GM18951 (cell line): ENCODE data around the gene VTCN1.
"Not testable (repeated sequence)": the region's sequence is repeated elsewhere in the genome, so short reads cannot be mapped to it uniquely, and the experiment has no call there.

ENCODE experiments used
- POLR2A ChIP-seq: IDR thresholded peaks from 4 replicates; pipeline ENCODE4 v1.6.1; 2011; ENCODE audit warnings: mild to moderate bottlenecking; ENCODE audit not compliant: insufficient read length, insufficient read depth; ENCODE audit errors: extremely low read depth
- in situ Hi-C: fragments of 300-500 bp; cut with MboI; formaldehyde crosslinking; loops from one replicate; pipeline ENCODE4 v1.12.0; 2022; ENCODE audit warnings: low sequenced_read_pairs, mixed read lengths, inconsistent platforms; ENCODE audit not compliant: unreplicated experiment

The VTCN1 gene, protein sequence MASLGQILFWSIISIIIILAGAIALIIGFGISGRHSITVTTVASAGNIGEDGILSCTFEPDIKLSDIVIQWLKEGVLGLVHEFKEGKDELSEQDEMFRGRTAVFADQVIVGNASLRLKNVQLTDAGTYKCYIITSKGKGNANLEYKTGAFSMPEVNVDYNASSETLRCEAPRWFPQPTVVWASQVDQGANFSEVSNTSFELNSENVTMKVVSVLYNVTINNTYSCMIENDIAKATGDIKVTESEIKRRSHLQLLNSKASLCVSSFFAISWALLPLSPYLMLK

DNA sequence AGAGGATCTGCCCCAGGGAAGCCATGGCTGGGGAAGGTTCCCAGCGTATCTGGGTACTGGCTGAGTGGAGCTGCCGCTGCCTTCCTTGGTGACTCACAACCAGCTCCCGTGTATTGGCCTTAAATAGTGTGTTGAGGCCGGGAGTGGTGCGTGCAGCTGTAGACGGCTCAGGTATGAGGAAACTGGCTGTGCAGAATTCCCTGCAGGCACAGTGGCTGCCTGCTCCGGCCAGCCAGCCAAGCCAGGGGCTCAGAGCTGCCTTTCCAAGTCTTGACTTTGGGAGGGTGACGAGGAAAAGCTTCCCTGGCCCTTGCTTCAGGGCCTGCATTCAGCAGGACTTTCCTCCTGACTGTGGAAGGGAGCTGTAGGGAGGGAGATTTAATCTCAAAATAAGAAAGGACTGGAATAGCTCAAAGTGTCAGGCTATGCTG, at the start of gene VTCN1:
TSS of gene VTCN1 (minus strand) at position 97 of the 431 bp plus-strand sequence. CDS start at position 25, 72 bp downstream.
- TF ChIP-seq POLR2A: no peak
- in situ Hi-C loops: no loop called here

DNA sequence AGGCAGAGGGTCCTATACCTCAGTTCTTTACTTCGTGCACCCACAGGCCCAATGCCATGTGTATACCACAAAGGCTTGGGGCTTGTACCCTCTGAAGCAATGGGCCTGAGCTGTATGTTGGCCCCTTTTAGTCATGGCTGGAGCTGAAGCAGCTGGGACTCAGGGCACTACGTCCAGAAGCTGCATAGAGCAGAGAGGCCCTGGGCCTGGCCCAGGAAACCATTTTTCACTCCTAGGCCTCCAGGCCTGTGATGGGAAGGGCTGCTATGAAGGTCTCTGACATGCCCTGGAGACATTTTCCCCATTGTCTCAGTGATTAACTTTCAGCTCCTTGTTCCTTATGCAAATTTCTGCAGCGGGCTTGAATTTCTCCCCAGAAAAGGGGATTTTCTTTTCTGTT, 48.1 kb upstream of the VTCN1 start:
- no peak for TF ChIP-seq POLR2A
- in situ Hi-C loops: no loop called here

DNA sequence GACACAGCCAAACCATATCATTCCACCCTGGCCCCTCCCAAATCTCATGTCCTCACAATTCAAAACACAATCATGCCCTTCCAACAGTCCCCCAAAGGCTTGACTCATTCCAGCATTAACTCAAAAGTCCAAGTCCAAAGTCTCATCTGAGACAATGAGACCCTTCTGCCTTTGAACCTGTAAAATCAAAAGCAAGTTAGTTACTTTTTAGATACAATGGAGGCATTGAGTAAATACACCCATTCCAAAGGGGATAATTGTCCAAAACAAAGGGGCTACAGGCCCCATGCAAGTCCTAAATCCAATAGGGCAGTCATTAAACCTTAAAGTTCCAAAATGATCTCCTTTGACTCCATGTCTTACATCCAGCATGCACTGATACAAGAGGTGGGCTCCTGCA, 47.3 kb upstream of the VTCN1 start:
- in situ Hi-C loops: not testable (repeated sequence)

DNA sequence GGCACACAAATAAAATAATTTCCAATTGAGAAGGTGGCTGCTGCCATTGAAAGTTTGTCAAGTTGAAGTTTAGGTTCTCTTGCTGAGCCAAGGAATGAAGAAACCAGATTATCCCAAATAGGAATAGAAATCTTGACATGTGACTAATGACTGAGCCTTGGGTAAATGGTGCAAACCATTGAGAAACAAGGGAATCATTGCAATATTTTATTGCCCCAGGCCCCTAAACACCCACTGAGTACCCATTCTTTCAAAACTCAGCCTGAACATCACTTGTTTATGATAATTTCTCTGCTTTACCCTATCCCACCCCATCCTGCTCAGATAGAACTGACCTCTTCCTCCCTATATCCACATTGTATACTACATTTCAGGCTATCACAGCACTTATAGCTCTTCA, 46.6 kb upstream of the VTCN1 start:
- in situ Hi-C loops: no loop called here

DNA sequence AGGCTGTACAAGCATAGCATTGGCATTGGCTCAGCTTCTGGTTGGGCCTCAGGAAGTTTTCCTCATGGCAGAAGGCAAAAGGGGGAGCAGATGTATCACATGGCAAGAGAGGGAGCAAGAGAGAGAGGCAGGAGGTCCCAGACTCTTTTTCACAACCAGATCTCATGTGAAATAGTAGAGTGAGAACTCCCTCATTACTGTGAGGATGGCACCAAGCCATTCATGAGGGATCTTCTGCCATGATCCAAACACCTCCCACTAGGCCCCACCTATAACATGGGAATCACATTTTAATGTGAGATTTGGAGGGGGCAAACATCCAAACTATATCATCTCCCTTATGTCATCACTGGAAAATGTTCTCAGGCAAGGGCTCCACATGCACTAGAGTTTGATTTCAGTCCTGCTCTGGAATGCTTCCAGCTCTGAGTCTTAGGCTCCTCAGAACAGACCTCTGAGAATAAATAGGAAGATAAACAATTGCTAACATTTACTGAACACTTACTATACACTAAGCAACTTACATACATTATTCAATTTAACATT, 39.4 kb upstream of the VTCN1 start:
- in situ Hi-C loops: no loop called here
- TF ChIP-seq POLR2A: no peak

More for the DNA sequence above, 46.6 kb upstream of the VTCN1 start:
- TF ChIP-seq POLR2A: no peak

DNA sequence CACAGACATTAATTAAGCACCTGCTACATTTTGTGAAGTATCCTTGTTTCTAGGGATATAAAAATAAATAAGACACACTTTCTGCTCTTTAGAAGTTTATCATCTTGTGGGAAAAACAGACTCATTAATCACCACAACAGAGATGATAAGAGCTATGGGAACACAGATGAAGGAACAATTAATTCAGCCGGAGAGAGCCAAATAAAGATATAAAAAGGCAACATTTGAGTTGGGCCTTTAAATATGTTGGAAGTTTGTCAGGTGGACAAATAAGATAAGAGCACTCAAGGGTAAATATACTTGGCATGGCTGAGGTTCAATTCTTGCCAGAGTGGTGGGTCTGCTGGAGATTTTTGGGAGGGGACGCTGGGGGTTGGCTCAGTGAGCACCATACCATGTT, 34.2 kb upstream of the VTCN1 start:
- TF ChIP-seq POLR2A: no peak
- in situ Hi-C loops: no loop called here

DNA sequence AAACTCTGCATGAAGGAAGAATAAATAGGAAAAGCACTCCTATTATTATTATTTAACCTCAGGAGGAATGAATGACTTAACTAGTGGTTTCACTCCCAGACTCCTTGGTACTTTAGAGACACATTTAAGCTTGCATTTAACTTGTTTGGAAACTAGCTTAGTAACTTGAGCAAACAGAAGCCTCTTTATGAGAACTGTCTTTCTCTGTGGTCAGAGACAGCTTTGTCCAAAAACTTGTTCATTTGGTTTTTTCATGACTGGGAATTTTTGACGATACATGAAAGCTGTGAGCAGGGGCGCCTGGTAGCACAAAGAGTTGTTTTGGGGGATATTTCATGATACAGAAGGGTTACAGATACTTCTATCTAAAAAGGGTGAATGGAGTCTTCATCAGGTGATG, 33.6 kb upstream of the VTCN1 start:
- TF ChIP-seq POLR2A: no peak
- in situ Hi-C loops: no loop called here

DNA sequence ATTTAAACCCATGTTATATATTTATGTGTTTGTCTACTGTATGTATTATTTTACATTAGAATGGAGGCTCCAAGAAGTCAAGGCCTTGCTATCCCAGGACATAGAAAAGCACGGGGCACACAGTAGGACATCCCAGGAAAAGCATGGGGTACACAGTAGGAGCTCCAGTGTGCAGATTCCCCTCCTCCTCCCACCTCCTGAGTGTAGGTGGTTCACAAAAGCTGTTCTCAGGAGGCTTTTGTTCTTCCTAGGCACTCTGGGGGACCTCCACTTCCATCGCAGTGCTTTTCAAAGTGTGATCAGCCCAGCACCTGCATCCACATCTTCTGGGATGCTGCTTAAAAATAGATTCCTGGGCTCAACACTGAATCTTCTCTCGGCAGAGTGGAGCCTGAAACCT, 30.8 kb upstream of the VTCN1 start:
- in situ Hi-C loops: no loop called here
- no peak for TF ChIP-seq POLR2A

DNA sequence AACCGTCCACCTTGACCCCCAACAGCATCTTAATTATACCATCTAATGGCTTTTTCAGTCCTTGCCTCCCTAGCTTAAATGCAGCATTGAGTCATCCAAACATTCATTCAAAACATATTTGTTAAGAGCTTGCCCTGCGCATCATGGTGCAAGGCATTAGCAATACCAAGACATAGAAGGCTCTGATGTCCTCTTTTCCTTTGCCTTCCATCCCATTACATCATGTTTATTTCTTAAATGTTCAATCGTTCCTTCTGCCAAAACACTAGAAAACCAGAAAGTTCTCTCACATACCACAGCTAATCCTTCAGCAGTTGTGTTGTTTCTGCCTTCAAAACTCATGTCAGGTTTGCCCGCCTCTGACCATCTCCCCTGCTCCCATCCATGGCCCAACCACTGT, 29.8 kb upstream of the VTCN1 start:
- TF ChIP-seq POLR2A: no peak
- in situ Hi-C loops: no loop called here

DNA sequence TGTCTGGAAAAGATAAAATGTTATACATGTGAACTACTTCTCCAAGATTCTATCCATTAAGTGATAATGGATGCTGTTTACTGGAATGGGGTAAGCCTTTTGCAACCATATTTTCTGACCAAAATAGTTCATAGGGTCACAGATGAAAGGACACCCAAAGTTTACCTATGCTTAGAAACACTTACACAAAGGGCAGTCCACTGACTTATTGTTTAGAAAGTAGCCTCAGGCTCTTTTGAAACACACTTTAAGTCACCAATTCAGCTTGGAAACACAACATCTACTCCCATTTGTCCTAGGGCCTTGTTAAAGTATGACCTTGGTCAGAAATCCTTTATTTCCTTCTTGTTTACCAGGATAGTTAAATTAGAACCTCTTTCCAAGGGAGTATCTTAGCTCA, 28.7 kb upstream of the VTCN1 start:
- in situ Hi-C loops: no loop called here

DNA sequence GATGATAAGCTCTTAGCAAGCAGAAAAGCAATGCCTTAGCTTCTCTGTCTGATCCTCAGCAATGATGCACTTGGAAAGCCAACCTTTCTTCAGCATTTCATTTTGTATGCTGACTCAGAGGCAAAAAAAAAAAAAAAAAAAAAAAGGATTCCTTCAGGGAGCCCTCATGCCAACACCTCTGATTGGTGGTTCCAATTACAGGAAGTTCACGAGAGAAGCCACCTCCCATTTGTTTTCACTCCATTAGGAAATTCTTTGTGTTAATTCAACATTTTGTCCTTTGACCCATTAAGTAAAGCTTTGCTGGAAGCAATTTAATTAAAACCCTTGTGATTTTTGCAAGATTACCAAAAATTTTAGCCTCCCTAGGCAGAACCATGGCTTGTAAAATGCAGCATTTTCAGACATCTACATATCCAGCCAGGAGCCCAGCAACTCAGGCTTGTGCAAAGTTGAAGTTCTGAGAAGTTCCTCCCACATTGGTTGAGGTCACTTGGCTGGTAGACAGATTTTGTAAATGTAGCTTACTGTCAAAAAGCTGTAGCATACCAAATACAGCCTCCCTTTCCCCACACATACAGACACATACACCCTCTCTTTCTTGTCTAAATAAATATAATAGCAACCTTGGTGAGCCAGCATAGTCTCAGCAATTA, 27.1 kb upstream of the VTCN1 start:
- no peak for TF ChIP-seq POLR2A
- in situ Hi-C loops: no loop called here

More for the DNA sequence above, 28.7 kb upstream of the VTCN1 start:
- TF ChIP-seq POLR2A: no peak

DNA sequence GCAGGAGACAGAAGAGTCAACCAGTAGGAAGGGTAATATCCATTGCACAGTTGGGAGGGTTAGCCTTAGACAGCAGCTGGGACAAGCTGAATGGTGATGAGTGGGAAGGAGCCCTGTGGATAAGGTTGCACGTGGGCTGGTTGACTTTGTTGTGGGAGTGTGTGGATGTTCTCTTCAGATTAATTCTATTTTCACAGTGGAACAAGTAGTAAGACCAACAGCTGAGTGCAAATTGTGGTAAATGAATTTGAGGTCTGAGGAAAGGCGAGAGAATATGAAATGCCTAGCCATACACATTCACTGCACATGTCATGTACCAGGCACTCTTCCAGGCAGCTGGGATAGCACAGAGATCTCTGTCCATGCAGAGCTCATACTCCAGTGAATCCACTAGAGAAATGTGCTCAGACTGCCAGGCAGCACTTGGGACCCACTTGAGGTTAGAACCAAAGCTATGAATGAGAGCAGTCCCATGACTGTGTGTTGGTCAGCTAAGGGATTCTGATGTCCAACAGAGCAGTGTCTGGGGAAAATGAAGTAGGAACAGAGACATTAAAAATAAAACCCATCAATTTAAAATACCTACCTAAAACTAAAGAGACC, 25.2 kb upstream of the VTCN1 start:
- TF ChIP-seq POLR2A: no peak
- in situ Hi-C loops: no loop called here

DNA sequence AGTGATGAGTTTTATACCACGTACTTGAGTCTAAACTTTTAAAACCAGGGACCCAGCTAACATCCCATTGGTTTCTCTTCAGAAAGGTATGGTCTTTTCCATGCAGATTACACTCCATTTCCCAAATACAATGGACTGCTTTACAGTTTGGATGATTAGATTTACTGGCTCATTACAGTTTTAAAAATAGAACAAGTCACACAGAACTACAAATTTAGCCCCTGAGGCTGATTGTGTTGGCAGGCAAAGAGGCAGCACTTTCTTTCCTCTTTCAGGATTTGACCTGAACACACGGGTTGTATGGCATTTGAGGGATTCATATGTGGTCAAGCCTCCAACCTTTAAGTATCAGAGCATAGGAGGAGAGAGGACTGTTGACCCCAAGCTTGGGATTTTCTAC, 21.8 kb upstream of the VTCN1 start:
- in situ Hi-C loops: no loop called here
- no peak for TF ChIP-seq POLR2A
